IMR-90 (cell line): ENCODE measurements around the gene SPATA31D4.

ENCODE experiments used
- CHD1 ChIP-seq: IDR thresholded peaks from 2 replicates; pipeline ENCODE4 v1.6.1; 2012; ENCODE audit warnings: low read depth, low read length, improper control_type of control experiment
- MAFK ChIP-seq: IDR thresholded peaks from 2 replicates; pipeline ENCODE4 v1.6.1; 2012; ENCODE audit warnings: low read depth, low read length, improper control_type of control experiment
- NFE2L2 ChIP-seq: fragments of 150-350 bp; IDR thresholded peaks from 2 replicates; pipeline ENCODE4 v1.6.1; 2016; ENCODE audit warnings: low read depth, mild to moderate bottlenecking, low read length
- POLR2A ChIP-seq: IDR thresholded peaks from 2 replicates; pipeline ENCODE4 v1.6.1; 2012; ENCODE audit warnings: mild to moderate bottlenecking, low read depth, low read length
- RAD21 ChIP-seq: IDR thresholded peaks from 2 replicates; pipeline ENCODE4 v1.6.1; 2012; ENCODE audit warnings: low read length, improper control_type of control experiment
- RCOR1 ChIP-seq: IDR thresholded peaks from 2 replicates; pipeline ENCODE4 v1.6.1; 2012; ENCODE audit warnings: mild to moderate bottlenecking, low read length, improper control_type of control experiment; ENCODE audit not compliant: insufficient replicate concordance
- SMC3 ChIP-seq: fragments of 150-350 bp; IDR thresholded peaks from 2 replicates; pipeline ENCODE4 v1.6.1; 2016; ENCODE audit warnings: low read depth, mild to moderate bottlenecking, antibody characterized with exemption, low read length, moderate library complexity
- TF ChIP-seq, protein P1 (sequence below): conservative IDR thresholded peaks from 2 replicates; pipeline ENCODE4 v1.5.1; 2012; ENCODE audit warnings: mild to moderate bottlenecking, low read depth, low read length, improper control_type of control experiment

DNA sequence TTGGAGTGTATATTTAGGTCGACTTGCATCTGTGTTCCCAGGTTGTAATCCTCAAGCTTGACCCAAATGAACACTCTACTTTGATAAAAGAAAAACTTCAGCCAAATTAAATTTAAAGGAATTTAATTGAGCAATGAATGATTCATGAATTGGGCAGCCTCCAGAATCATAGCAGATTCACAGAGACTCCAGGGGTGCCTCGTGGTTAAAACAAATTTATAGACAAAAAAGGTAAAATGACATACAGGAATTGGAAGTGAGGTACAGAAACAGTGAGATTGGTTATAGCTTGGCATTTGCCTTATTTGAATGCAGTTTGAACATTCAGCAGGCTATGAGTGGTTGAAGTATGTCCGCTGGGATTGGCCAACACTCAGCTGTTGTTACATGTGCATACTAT is 21.6 kb upstream of the SPATA31D4 start:
- TF ChIP-seq, protein P1, sequence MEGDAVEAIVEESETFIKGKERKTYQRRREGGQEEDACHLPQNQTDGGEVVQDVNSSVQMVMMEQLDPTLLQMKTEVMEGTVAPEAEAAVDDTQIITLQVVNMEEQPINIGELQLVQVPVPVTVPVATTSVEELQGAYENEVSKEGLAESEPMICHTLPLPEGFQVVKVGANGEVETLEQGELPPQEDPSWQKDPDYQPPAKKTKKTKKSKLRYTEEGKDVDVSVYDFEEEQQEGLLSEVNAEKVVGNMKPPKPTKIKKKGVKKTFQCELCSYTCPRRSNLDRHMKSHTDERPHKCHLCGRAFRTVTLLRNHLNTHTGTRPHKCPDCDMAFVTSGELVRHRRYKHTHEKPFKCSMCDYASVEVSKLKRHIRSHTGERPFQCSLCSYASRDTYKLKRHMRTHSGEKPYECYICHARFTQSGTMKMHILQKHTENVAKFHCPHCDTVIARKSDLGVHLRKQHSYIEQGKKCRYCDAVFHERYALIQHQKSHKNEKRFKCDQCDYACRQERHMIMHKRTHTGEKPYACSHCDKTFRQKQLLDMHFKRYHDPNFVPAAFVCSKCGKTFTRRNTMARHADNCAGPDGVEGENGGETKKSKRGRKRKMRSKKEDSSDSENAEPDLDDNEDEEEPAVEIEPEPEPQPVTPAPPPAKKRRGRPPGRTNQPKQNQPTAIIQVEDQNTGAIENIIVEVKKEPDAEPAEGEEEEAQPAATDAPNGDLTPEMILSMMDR, result no peak
- TF ChIP-seq NFE2L2 (no peak), RCOR1 (no peak), RAD21 (no peak), SMC3 (no peak), CHD1 (no peak), POLR2A (no peak), MAFK (no peak)
